H9 (cell line): ENCODE results near the gene CAMTA1. TPM values are rescaled to one million over a fixed set of nuclear protein-coding genes. Genes with fewer than 3 reads are reported as not detected.

Experiments
- DNase-seq: peaks from one replicate; pipeline ENCODE4 v3.0.0-alpha.2; 2017
- H2AFZ ChIP-seq: one replicate; pipeline ENCODE4 v1.6.1; 2013; ENCODE audit warnings: mild to moderate bottlenecking, low read length, control low read depth, moderate library complexity
- H2AK5ac ChIP-seq: 2 replicates; pipeline ENCODE4 v1.6.1; 2013; ENCODE audit warnings: low read length, control low read depth, mixed read lengths; ENCODE audit not compliant: insufficient read length
- H2BK120ac ChIP-seq: one replicate; pipeline ENCODE4 v1.6.1; 2013; ENCODE audit warnings: low read depth, mild to moderate bottlenecking, low read length, control low read depth, inconsistent platforms; ENCODE audit not compliant: poor library complexity, severe bottlenecking
- H2BK12ac ChIP-seq: 2 replicates; pipeline ENCODE4 v1.6.1; 2013; ENCODE audit warnings: low read length, control low read depth, mixed read lengths, low read depth; ENCODE audit not compliant: insufficient read length
- H2BK15ac ChIP-seq: 2 replicates; pipeline ENCODE4 v1.6.1; 2013; ENCODE audit warnings: low read depth, low read length, control low read depth
- H2BK20ac ChIP-seq: one replicate; pipeline ENCODE4 v1.6.1; 2013; ENCODE audit warnings: low read depth, mild to moderate bottlenecking, low read length, control low read depth, inconsistent platforms; ENCODE audit not compliant: poor library complexity, severe bottlenecking
- H2BK5ac ChIP-seq: 2 replicates; pipeline ENCODE4 v1.6.1; 2013; ENCODE audit warnings: low read length, control low read depth, mixed read lengths; ENCODE audit not compliant: insufficient read length
- H3K14ac ChIP-seq: 2 replicates; pipeline ENCODE4 v1.6.1; 2013; ENCODE audit warnings: low read length, control low read depth; ENCODE audit not compliant: insufficient read depth
- H3K18ac ChIP-seq: 2 replicates; pipeline ENCODE4 v1.6.1; 2013; ENCODE audit warnings: low read depth, mild to moderate bottlenecking, mixed read lengths, low read length, control low read depth; ENCODE audit not compliant: insufficient read length
- H3K23ac ChIP-seq: 2 replicates; pipeline ENCODE4 v1.6.1; 2013; ENCODE audit warnings: low read length, control low read depth, mixed read lengths, low read depth; ENCODE audit not compliant: insufficient read length
- H3K23me2 ChIP-seq: 2 replicates; pipeline ENCODE4 v1.6.1; 2013; ENCODE audit warnings: low read depth, mild to moderate bottlenecking, mixed read lengths, low read length, control low read depth; ENCODE audit not compliant: insufficient read length, poor library complexity, severe bottlenecking
- H3K27ac ChIP-seq: 2 replicates; pipeline ENCODE4 v1.5.1; 2013; ENCODE audit warnings: low read length, control low read depth, mixed read lengths, low read depth; ENCODE audit not compliant: insufficient read length
- H3K27me3 ChIP-seq: 2 replicates; pipeline ENCODE4 v1.6.1; 2013; ENCODE audit warnings: low read length, control low read depth, inconsistent platforms; ENCODE audit not compliant: insufficient read depth
- H3K4ac ChIP-seq: 2 replicates; pipeline ENCODE4 v1.6.1; 2013; ENCODE audit warnings: low read depth, mild to moderate bottlenecking, control low read depth, inconsistent platforms, low read length, moderate library complexity
- H3K4me1 ChIP-seq: 2 replicates; pipeline ENCODE4 v1.6.1; 2013; ENCODE audit warnings: low read length, control low read depth, inconsistent platforms; ENCODE audit not compliant: insufficient read depth
- H3K4me2 ChIP-seq: 2 replicates; pipeline ENCODE4 v1.6.1; 2013; ENCODE audit warnings: low read length, control low read depth, mixed read lengths; ENCODE audit not compliant: insufficient read length, insufficient read depth
- H3K56ac ChIP-seq: 2 replicates; pipeline ENCODE4 v1.6.1; 2013; ENCODE audit warnings: low read depth, mild to moderate bottlenecking, mixed read lengths, low read length, control low read depth; ENCODE audit not compliant: insufficient read length
- H3K79me1 ChIP-seq: 2 replicates; pipeline ENCODE4 v1.6.1; 2013; ENCODE audit warnings: low read depth, mild to moderate bottlenecking, moderate library complexity, low read length, control low read depth, inconsistent platforms; ENCODE audit not compliant: insufficient read depth, poor library complexity, severe bottlenecking
- H3K79me2 ChIP-seq: 2 replicates; pipeline ENCODE4 v1.6.1; 2013; ENCODE audit warnings: low read length, control low read depth, inconsistent platforms; ENCODE audit not compliant: insufficient read depth
- H3K9ac ChIP-seq: 2 replicates; pipeline ENCODE4 v1.6.1; 2013; ENCODE audit warnings: low read length, control low read depth, mixed read lengths; ENCODE audit not compliant: insufficient read length; ENCODE audit errors: extremely low read depth
- H3K9me3 ChIP-seq: one replicate; pipeline ENCODE4 v1.6.1; 2013; ENCODE audit warnings: low read depth, low read length, inconsistent platforms; ENCODE audit not compliant: control insufficient read depth
- H3T11ph ChIP-seq: one replicate; pipeline ENCODE4 v1.6.1; 2013; ENCODE audit warnings: mild to moderate bottlenecking, low read length, control low read depth, inconsistent platforms
- H4K20me1 ChIP-seq: one replicate; pipeline ENCODE4 v1.6.1; 2013; ENCODE audit not compliant: control insufficient read depth, insufficient read length, insufficient read depth
- H4K5ac ChIP-seq: 2 replicates; pipeline ENCODE4 v1.6.1; 2013; ENCODE audit warnings: low read depth, mild to moderate bottlenecking, mixed read lengths, low read length, control low read depth; ENCODE audit not compliant: insufficient read length
- H4K8ac ChIP-seq: replicated peaks from 2 replicates; pipeline ENCODE4 v1.6.1; 2013; ENCODE audit warnings: low read length, control low read depth, mixed read lengths, low read depth; ENCODE audit not compliant: insufficient read length
- H4K91ac ChIP-seq: 2 replicates; pipeline ENCODE4 v1.6.1; 2013; ENCODE audit warnings: low read depth, mild to moderate bottlenecking, moderate library complexity, mixed read lengths, low read length, control low read depth; ENCODE audit not compliant: insufficient read length
- H3K27ac Mint-ChIP-seq, 3 experiments: 2 replicates in 2 of 3; 3 replicates in 1 of 3; pipeline ENCODE4 v1.8.0; 2020 to 2021; ENCODE audit warnings: mixed read lengths in 3 of 3, mild to moderate bottlenecking in 1 of 3, moderate library complexity in 1 of 3
- H3K27me3 Mint-ChIP-seq: 2 replicates; pipeline ENCODE4 v1.8.0; 2021; ENCODE audit warnings: low read depth, mild to moderate bottlenecking, moderate library complexity, mixed read lengths
- H3K36me3 Mint-ChIP-seq, 3 experiments: 2 replicates in 2 of 3; 3 replicates in 1 of 3; pipeline ENCODE4 v1.8.0; 2020 to 2021; ENCODE audit warnings: low read depth in 3 of 3, mixed read lengths in 3 of 3; ENCODE audit not compliant: insufficient read depth in 1 of 3
- H3K4me1 Mint-ChIP-seq, 2 experiments: 2 replicates each; pipeline ENCODE4 v1.8.0; 2020; ENCODE audit warnings: mixed read lengths in 2 of 2
- H3K4me3 Mint-ChIP-seq, 2 experiments: 2 replicates in 1 of 2; 3 replicates in 1 of 2; pipeline ENCODE4 v1.8.0; 2020 to 2021; ENCODE audit warnings: mild to moderate bottlenecking in 2 of 2, mixed read lengths in 2 of 2, moderate library complexity in 1 of 2
- H3K9me3 Mint-ChIP-seq, 2 experiments: 2 replicates in 1 of 2; 3 replicates in 1 of 2; pipeline ENCODE4 v1.8.0; 2020; ENCODE audit warnings: mild to moderate bottlenecking in 2 of 2, mixed read lengths in 2 of 2, moderate library complexity in 1 of 2
- CTCF ChIP-seq: fragments of 200-600 bp; sonication (generic); conservative IDR thresholded peaks from 3 replicates; pipeline ENCODE4 v1.8.0; 2021; ENCODE audit warnings: antibody characterized with exemption, mild to moderate bottlenecking
- WGBS: extraction: QIAGEN DNeasy Blood & Tissue Kit; methylation state at CpG from one replicate; pipeline ENCODE4 v1.1.7; 2013; ENCODE audit warnings: missing lambda C conversion rate, low lambda C conversion rate, mixed read lengths; ENCODE audit not compliant: insufficient read length; ENCODE audit errors: extremely low coverage; 5-methylcytosine and 5-hydroxymethylcytosine counted together
- total RNA-seq: library from RNA; stranded (reverse); gene quantifications from 2 replicates; pipeline ENCODE4 v1.2.1, GENCODE V29; 2021

CAMTA1 gene
- total RNA-seq, 1 experiment from 2014 or later: 115 TPM

GRCh38 chr1:7630378-7630777 lies 845.1 kb downstream of the CAMTA1 start:
- no CpG with 5 or more reads among the region's 8 CpGs for WGBS

More at GRCh38 chr1:7630378-7630777, 845.1 kb downstream of the CAMTA1 start:
- Histone ChIP-seq H4K20me1 (no peaks in the 10 kb centered on the region), H3K27me3 (no peaks in the 10 kb centered on the region), H4K5ac (no peak overlapping the region), H2BK12ac (no peak overlapping the region), H3K4me1 (no peaks in the 10 kb centered on the region), H2BK5ac (no peak overlapping the region), H3K9me3 (no peaks in the 10 kb centered on the region), H2BK20ac (no peak overlapping the region), H3K23me2 (no peaks in the 10 kb centered on the region), H3K4ac (no peak overlapping the region), H3T11ph (no peak overlapping the region), H2AK5ac (no peak overlapping the region), H4K91ac (no peak overlapping the region), H3K9ac (no peak overlapping the region), H3K18ac (no peak overlapping the region), H2BK15ac (no peak overlapping the region), H3K23ac (no peak overlapping the region), H3K79me2 (no peaks in the 10 kb centered on the region), H3K27ac (no peak overlapping the region), H2AFZ (no peak overlapping the region), H3K79me1 (no peaks in the 10 kb centered on the region), H3K4me2 (no peak overlapping the region), H2BK120ac (no peak overlapping the region), H4K8ac (no peak overlapping the region), H3K56ac (no peak overlapping the region), H3K14ac (no peak overlapping the region; the same call in 1 of the 2 replicates)
- Mint-ChIP-seq H3K4me3 (no peak overlapping the region), H3K4me1 (peaks cover 4 to 12% of the 10 kb centered on the region in 2 experiments), H3K36me3 (no peaks in the 10 kb centered on the region), H3K9me3 (no peaks in the 10 kb centered on the region; a peak in 1 of 5 replicates), H3K27me3 (peaks cover 8% of the 10 kb centered on the region), H3K27ac (peak overlapping the region in 1 of 3 experiments; percentile 49; a peak in 1 of 7 replicates)
- TF ChIP-seq CTCF: no peak
- DNase-seq: no peak
